Stimulated activated CD4-positive, alpha-beta T cell treated with anti-CD3 and anti-CD28 coated beads, TNF-alpha, amount 100 ng/mL, for 1 hour (primary cell): ENCODE data around the gene PRMT1.
"Not testable (repeated sequence)": the region's sequence is repeated elsewhere in the genome, so short reads cannot be mapped to it uniquely, and the experiment has no call there.

Experiments used
- DNase-seq, 3 donors: peaks; one replicate each; pipeline ENCODE4 v3.0.0-alpha.2; 2020; ENCODE audit warnings: low read depth in 3 of 3, low spot score in 1 of 3

The PRMT1 gene

DNA sequence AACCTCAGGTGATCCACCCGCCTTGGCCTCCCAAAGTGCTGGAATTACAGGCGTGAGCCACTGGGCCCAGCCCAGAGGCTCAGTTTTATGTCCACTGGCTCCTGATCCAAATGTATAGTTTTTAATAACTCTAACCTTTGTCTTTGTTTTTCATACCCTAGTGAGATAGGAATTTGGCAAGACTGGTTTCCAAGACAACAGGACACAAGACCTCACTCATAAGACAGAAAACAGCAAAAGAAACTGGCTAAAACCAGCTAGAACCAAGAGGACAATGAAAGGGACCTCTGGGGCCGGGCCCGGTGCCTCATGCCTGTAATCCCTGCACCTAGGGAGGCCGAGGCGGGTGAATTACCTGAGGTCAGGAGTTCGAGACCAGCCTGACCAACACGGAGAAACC, 41.4 kb downstream of the PRMT1 start:
- no peak for DNase-seq

DNA sequence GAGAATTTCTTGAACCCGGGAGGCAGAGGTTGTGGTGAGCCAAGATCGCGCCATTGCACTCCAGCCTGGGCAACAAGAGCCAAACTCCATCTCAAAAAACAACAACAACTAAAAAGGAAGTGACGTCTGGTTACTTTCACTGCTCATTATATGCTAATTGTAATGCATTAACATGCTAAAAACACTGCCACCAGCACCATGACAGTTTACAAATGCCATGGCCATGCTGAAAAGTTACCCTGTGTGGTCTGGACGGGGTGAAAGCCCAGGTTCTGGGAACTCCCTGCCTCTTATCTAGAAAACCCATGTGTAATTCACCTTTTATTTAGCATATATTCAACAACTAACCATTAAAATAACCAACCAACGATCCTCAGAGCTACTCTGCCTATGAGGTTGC, 41.9 kb downstream of the PRMT1 start:
- DNase-seq, result no peak

DNA sequence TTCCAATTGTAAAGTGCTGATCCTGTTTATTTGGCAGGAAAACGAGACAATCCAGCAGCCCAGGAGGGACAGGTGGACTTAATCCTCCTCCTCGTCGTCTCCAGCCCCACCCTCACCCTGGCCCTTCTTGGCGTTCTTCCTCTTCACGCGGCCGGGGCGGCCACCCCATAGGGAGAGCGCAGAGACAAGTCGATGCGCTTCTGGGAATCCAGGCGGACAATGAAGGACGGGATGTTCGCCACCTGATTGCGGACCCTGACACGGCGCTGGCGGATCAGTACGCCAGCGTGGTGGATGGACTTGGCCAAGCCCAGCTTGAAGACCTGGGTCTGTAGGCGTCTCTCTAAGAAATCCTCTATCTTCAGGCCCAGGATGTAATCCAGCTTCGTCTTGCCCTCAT, 42.3 kb downstream of the PRMT1 start:
- DNase-seq, result not testable (repeated sequence)

DNA sequence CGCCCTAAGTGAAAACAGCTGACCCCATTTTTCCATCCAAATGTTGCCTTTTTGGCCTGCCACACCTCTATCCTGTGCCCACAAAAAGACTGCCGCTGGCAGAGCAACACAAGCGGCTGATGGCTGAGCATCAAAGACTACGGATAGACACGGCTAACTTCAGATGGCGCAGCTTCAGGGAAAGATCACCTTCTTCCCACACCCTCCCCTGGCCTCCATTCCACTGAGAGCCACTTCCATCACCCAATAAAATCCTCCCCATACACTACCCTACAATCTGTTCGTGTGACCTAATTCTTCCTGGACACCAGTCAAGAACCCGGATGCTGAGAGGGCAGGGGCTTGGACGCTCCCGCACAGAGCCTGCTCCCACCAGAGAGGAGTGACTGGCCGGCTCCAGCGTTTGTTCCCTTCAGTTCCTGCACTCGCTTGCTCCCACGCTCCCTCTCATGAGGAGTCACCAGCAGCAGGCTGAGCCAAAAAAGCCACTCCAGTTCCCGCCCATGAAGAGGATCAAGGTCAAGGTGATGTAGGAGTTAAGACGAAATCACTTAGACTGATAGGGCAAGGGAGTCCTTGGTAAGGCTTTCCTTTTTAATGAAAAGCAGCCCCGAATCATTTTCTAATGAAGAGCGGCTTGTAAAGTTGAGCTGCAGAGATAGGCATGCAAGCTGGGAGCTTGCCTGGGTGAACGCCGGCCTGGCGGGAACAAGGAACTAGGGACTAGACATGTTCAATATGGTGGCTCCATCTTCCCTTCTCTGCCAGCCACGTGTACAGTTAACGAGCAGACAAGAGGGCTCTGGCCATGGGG, 50.4 kb downstream of the PRMT1 start:
- DNase-seq, result no peak

DNA sequence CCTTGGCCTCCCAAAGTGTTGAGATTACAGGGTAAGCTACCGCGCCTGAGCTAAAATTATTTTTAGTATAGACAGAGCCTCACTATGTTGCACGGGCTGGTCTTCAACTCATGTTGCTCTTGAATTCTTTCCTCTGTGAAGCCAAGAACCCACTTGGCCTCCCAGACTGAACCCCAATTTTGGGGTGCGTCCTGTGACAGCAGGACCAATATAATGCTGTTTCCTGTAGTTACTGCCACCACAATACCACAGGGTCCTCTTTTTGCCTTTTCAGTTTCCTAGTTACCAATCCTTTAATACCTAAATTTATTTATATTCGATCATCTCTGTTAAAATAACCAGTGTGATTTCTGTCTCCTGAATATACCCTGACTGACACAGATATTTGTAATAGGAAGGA, 53.1 kb downstream of the PRMT1 start:
- DNase-seq, result no peak
